Smooth muscle cell of the brain vasculature (primary cell): ENCODE measurements around the gene TTK.
"Not testable (repeated sequence)": the region's sequence is repeated elsewhere in the genome, so short reads cannot be mapped to it uniquely, and the experiment has no call there.

Experiments used
- DNase-seq: peaks from one replicate; pipeline ENCODE4 v3.0.0-alpha.2; 2012; ENCODE audit warnings: low read depth, low spot score

The TTK gene

DNA sequence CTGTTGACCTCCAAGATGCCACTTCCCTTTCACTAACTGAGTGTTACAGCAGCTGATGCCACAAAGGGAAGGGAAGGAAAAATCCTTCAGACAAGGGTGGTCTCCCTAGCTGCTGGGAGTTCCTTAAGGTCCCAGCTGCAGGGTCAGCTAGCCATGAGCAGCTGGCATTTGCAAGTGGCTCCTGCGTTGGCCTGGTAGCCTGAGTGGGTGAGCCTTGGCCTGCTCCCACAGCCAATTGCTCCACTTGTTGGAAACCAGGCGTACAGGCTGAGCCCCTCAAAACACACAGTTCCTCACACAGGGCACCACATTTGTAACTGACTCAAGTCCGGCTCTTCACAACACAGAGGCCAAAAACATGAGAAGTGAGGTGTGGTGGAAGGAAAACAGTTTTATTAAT lies 16.7 kb downstream of the TTK start:
- DNase-seq, result no peak

DNA sequence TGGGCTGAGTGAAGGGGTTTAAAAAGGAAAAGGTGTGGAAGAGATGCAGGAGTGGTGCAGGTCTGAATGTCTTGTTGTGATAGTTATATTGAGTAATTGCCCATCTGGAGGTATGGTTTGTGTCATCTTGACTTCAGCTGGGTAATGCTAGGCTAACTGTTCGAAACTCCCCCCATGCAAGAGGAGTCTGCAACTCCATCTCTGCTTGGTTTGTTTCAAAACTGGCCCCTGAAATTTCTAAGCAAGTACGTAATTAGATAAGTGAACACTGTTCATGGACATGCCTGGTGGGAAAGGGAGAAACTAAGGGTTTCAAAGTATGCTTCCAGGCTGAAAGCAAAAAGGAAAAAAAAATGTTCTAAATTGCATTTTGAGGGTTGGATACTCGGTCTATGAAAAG lies 17.1 kb downstream of the TTK start:
- DNase-seq, result no peak

DNA sequence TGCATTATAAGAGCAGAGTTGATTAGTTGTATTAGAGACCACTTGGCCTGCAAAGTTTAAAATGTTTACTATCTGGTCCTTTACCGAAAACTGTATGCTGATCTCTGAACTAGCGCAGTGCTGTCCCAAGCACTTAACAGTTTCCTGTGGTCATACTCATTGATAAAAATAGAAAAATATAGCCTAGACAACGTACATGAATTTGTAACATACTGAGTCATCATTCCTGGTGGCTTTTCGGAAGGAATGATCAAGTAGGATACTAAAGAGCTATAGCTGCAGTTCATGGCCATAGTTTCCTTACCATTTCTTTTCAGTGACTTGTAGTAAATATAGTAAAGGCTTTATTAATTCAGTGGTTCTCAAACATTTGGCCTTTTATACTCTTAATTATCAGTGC lies 18.4 kb downstream of the TTK start:
- peak; percentile 23 for DNase-seq

DNA sequence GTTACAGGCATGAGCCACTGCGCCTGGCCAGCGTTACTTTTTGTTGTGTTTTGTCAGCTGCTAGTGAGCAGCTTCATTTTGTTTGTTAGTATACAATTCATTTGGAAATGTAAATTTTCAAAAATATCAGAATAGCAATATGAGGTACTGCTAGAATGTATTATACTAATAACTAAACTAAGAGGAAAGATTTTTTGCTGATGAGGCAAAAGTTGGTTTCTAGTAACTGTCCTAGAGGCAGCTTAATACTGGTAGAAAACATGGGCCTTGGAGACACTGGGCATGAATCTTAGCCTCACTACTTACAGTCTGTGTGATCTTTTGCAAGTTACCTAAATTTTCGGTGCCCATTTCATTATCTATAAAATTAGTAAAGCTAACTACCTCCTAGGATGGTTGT lies 24.1 kb downstream of the TTK start:
- no peak for DNase-seq

DNA sequence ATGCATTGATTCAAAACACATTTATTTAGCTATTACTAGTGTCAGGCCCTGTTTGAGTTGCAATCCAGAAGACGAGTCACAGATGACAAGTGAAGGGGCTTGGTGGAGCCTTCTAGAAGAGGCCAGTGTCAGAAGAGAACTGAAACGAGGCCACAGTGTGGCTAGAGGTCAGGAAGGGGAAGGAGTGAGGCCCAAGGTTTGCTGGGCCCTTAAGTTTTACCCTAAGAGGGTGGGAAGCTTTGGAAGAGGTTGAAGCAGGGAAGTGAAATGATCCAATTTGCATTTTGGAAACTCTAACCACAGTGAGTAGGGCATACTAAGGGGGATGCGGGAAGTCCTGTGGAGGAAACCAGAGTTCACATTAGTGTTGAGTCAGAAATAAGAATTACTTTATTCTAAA lies 25.0 kb downstream of the TTK start:
- DNase-seq, result no peak

DNA sequence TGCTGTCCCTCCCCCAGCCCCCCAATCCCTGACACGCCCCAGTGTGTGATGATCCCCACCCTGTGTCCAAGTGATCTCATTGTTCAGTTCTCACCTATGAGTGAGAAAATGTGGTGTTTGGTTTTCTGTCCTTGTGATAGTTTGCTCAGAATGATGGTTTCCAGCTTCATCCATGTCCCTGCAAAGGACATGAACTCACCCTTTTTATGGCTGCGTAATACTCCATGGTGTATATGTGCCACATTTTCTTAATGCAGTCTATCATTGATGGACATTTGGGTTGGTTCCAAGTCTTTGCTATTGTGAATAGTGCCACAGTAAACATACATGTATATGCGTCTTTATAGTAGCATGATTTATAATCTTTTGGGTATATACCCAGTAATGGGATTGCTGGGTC lies 43.8 kb downstream of the TTK start:
- not testable (repeated sequence) for DNase-seq

DNA sequence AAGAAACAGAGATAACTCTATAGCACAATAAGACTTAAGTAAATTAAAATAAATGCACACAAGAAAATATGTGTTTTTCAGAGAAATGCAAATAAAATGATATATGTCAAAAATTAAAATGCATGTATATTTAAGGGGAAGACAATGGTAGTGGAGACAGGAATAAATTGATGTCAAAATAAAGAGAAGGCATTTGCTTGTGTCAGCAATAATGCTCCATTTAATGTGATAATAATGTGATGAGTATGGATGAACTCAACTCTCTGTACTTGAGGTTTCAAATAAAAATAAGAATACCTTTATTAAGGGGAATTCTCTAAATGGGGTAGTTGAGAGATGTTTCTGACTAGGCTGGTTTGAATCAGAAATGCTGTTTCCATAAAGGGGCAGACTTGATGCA lies 56.3 kb downstream of the TTK start:
- no peak for DNase-seq

DNA sequence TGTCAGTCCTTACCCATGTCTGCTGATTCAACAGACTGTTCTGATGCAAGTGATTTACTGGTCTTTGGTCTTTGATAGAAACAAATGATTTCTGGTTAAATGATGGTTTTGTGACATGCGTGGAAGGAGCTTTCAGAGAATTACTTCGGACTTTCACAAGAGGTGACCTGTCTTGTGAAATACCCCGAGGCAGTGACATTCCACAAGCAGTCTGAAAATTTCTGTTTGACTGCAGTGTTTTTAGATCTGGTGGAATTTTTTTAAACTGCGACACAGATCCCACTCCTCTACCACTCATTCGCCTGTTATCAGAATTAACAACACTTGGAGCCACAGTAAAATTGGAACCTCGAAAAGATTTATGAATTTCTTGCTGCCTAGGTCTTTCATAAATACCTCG lies 63.7 kb downstream of the TTK start:
- not testable (repeated sequence) for DNase-seq

DNA sequence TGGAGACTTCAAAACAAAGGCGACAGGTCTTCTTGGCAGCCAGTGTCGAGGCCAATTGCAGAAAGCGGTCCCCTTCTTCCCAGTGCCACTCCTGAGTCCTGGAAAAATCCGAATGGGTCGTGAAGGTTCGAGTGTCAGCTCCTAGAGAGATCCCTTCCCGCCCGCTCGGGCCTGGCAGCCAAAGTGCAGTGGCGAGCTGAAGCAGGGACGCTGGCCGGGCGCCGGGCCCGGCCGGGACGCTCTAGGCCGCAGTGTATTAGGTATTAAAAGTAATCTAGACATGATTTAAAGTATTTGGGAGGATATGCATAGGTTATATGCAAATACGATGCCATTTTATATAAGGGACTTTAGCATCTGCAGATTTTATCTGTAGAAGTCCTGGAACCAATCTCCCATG lies 66.0 kb downstream of the TTK start:
- not testable (repeated sequence) for DNase-seq

DNA sequence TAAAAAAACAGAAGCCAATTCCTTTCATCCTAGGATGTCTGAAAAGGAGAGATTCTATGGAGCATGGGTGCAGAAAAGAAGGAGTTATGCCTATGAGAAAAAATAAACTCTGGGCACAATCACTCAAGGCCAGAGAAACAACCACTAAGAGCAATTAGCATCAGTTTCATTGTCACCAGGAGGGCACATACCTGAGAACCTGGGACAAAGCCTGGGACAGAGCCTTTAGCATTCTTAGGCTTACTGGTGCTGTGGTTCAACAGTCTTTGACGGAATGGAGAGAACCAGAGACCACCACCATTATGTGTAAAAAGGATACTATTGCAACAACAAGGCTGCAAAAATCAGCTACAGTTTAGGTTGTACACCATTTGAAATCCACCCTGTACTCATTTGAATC lies 72.6 kb downstream of the TTK start:
- no peak for DNase-seq

DNA sequence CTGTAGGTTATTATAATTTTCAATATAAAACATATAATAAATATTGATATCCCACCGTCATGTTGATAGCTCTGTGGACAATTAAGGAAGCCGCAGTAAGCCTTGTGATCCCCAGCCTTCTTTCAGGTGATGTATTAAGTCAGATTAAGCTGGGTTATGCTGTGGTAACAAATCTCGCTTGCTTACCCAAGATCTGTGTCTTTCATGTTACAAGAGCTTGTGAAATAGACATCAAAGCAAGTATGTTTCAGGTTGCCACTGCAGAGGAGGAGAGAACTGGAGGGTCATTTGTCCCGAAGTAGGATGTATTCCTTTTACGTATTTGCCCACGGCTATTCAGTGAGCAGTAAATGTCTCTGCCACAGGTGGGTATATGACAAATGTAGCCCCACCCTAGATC lies 84.2 kb downstream of the TTK start:
- no peak for DNase-seq

DNA sequence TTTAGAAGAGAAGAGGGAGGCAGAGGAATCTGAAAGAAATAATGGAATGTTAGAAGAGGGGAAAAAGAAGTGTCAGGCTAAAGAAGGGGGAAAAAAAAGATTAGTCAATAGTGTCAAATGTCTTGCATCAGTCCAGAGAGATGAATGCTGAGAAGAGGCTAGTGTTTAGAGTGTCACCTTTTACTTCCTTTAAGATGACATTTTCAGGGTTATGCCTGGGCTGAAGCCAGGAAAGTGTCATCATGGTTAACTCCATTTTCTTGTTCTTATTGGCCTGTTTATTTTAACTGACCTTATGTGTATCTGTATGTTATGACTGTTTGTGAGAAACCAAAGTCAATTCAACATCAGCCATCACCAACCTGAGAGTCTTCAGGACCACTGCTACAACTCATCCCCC lies 87.1 kb downstream of the TTK start:
- no peak for DNase-seq
